ENCODE results near the gene CEBPZ.

DNA sequence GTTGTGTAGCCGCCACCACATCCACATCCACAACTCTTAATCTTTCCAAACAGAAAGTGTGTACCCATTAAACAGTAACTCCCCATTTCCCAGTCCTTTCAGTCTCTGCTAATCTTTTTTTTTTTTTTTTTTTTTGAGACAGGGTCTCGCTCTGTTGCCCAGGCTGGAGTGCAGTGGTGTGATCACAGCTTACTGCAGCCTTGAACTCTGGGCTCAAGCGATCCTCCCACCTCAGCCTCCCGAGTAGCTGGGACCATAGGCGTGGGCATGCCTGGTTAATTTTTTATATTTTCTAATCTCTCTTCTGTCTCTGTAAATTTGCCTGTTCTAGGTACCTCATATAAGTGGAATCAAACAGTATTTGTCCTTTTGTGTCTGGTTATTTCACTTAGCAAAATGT, 78.2 kb downstream of the CEBPZ start:
- no peak for TF ChIP-seq POLR2A (IDR thresholded peaks at IDR 0.05; ENCODE audit: low read depth, low read length)
- no peak for TF ChIP-seq POLR2AphosphoS5 (IDR thresholded peaks at IDR 0.05; ENCODE audit: low read depth, low read length)
- no peak for TF ChIP-seq TAF1 (IDR thresholded peaks at IDR 0.05; ENCODE audit: borderline replicate concordance, low read depth, low read length)

Measured in GM12892 (cell line).